CD14-positive monocyte (primary cell): ENCODE results near the gene SGK1. TPM values are rescaled to one million over a fixed set of nuclear protein-coding genes. Genes with fewer than 3 reads are reported as not detected.

Experiments used
- DNase-seq, 3 donors: peaks; one replicate each; pipeline ENCODE4 v3.0.0-alpha.2; 2011 to 2022
- H2AFZ ChIP-seq: 2 replicates; pipeline ENCODE4 v1.6.0; 2012; ENCODE audit warnings: mild to moderate bottlenecking, low read depth, low read length, inconsistent platforms; ENCODE audit not compliant: insufficient read depth, poor library complexity, severe bottlenecking
- H3K27ac ChIP-seq, 2 donors: 1 replicate in 1 of 2; 2 replicates in 1 of 2; pipeline ENCODE4 v1.5.1; 2012 to 2013; ENCODE audit warnings: low read length in 2 of 2, control low read depth in 1 of 2, inconsistent platforms in 1 of 2, low read depth in 1 of 2, mild to moderate bottlenecking in 1 of 2
- H3K27me3 ChIP-seq, 2 donors: one replicate each; pipeline versions ENCODE4 v1.6.0 to v1.6.1; 2011 to 2013; ENCODE audit warnings: low read length in 2 of 2; ENCODE audit not compliant: control insufficient read depth in 2 of 2, insufficient read depth in 2 of 2
- H3K36me3 ChIP-seq, 2 donors: replicated peaks in 1 of 2; 1 replicate in 1 of 2; 2 replicates in 1 of 2; pipeline versions ENCODE4 v1.5.1 to v1.6.1; 2012 to 2013; ENCODE audit warnings: low read length in 2 of 2, control low read depth in 1 of 2, inconsistent platforms in 1 of 2, mild to moderate bottlenecking in 1 of 2; ENCODE audit not compliant: insufficient read depth in 2 of 2, control insufficient read depth in 1 of 2
- H3K4me1 ChIP-seq, 2 donors: 1 replicate in 1 of 2; 2 replicates in 1 of 2; pipeline versions ENCODE4 v1.5.1 to v1.6.1; 2012 to 2013; ENCODE audit warnings: low read length in 2 of 2, control low read depth in 1 of 2, inconsistent platforms in 1 of 2, mild to moderate bottlenecking in 1 of 2, moderate library complexity in 1 of 2; ENCODE audit not compliant: insufficient read depth in 2 of 2, control insufficient read depth in 1 of 2
- H3K4me2 ChIP-seq: replicated peaks from 2 replicates; pipeline ENCODE3; 2012; ENCODE audit warnings: low read length, moderate library complexity, mild to moderate bottlenecking; ENCODE audit not compliant: poor library complexity, severe bottlenecking; ENCODE audit errors: extremely low read depth
- H3K4me3 ChIP-seq, 3 experiments: fragments of 200-600 bp in 1 of 3; sonication (generic) in 1 of 3; replicated peaks in 1 of 3; 1 replicate in 2 of 3; 2 replicates in 1 of 3; pipeline ENCODE4 v1.5.1; 2011 to 2013; ENCODE audit warnings: low read length in 3 of 3, mild to moderate bottlenecking in 3 of 3, control low read depth in 2 of 3, low read depth in 2 of 3, inconsistent platforms in 1 of 3, moderate library complexity in 1 of 3
- H3K79me2 ChIP-seq: 2 replicates; pipeline ENCODE4 v1.6.0; 2012; ENCODE audit warnings: mild to moderate bottlenecking, control low read depth, inconsistent platforms, low read length, moderate library complexity; ENCODE audit not compliant: insufficient read depth
- H3K9ac ChIP-seq: 2 replicates; pipeline ENCODE4 v1.6.0; 2017; ENCODE audit warnings: low read length, mild to moderate bottlenecking; ENCODE audit not compliant: insufficient read depth, poor library complexity, severe bottlenecking
- H3K9me3 ChIP-seq, 2 donors: replicated peaks in 1 of 2; 1 replicate in 1 of 2; 2 replicates in 1 of 2; pipeline versions ENCODE4 v1.5.1 to v1.6.1; 2012 to 2013; ENCODE audit warnings: low read length in 2 of 2, control low read depth in 1 of 2; ENCODE audit not compliant: control insufficient read depth in 1 of 2, insufficient read depth in 1 of 2
- H4K20me1 ChIP-seq: 2 replicates; pipeline ENCODE4 v1.6.0; 2012; ENCODE audit warnings: mild to moderate bottlenecking, low read length, control low read depth, moderate library complexity; ENCODE audit not compliant: insufficient read depth
- H3K27ac Mint-ChIP-seq, 7 donors: one replicate each; pipeline ENCODE4 v1.8.0; 2020; ENCODE audit warnings: mild to moderate bottlenecking in 7 of 7, mixed read lengths in 7 of 7, moderate library complexity in 6 of 7, inconsistent platforms in 2 of 7
- H3K27me3 Mint-ChIP-seq, 3 donors: one replicate each; pipeline ENCODE4 v1.8.0; 2021 to 2022; ENCODE audit warnings: low read depth in 3 of 3, mild to moderate bottlenecking in 3 of 3, mixed read lengths in 3 of 3, moderate library complexity in 3 of 3, inconsistent platforms in 1 of 3
- H3K36me3 Mint-ChIP-seq, 2 donors: one replicate each; pipeline ENCODE4 v1.8.0; 2020; ENCODE audit warnings: mixed read lengths in 2 of 2, inconsistent platforms in 1 of 2, mild to moderate bottlenecking in 1 of 2
- H3K4me1 Mint-ChIP-seq: one replicate; pipeline ENCODE4 v1.8.0; 2020; ENCODE audit warnings: mild to moderate bottlenecking, mixed read lengths
- H3K4me3 Mint-ChIP-seq, 2 donors: one replicate each; pipeline ENCODE4 v1.8.0; 2020; ENCODE audit warnings: mild to moderate bottlenecking in 2 of 2, mixed read lengths in 2 of 2, moderate library complexity in 1 of 2
- H3K9me3 Mint-ChIP-seq, 7 donors: one replicate each; pipeline ENCODE4 v1.8.0; 2020 to 2022; ENCODE audit warnings: mixed read lengths in 7 of 7, mild to moderate bottlenecking in 6 of 7, moderate library complexity in 6 of 7, inconsistent platforms in 2 of 7
- WGBS: methylation state at CpG from one replicate; pipeline ENCODE4 v1.1.5; 2013; ENCODE audit warnings: missing lambda C conversion rate; ENCODE audit not compliant: insufficient coverage; 5-methylcytosine and 5-hydroxymethylcytosine counted together
- intact Hi-C, 2 donors: fragments of 100-400 bp; cut with micrococcal nuclease; formaldehyde crosslinking; loops; one replicate each; pipeline versions ENCODE4 v1.15.0 to v1.15.1; 2023
- polyA plus RNA-seq, 3 donors: library from polyadenylated mRNA; depleted of rRNA in 1 of 3; unstranded in 2 of 3; stranded (reverse) in 1 of 3; fragments of 300-500 nt in 2 of 3; fragments of >200 nt in 1 of 3; fragmentation: Illumina TruSeq in 2 of 3; gene quantifications; 1 replicate in 2 of 3; 2 replicates in 1 of 3; pipeline ENCODE4 v1.2.3, GENCODE V29; 2012 to 2021
- TF ChIP-seq, protein P1 (sequence below): fragments of 200-600 bp; IDR thresholded peaks from one replicate; pipeline ENCODE4 v1.8.0; 2022; ENCODE audit warnings: antibody characterized with exemption, mild to moderate bottlenecking

The SGK1 gene
- polyA plus RNA-seq, 3 donors: 373 to 419 (median 407) TPM

DNA sequence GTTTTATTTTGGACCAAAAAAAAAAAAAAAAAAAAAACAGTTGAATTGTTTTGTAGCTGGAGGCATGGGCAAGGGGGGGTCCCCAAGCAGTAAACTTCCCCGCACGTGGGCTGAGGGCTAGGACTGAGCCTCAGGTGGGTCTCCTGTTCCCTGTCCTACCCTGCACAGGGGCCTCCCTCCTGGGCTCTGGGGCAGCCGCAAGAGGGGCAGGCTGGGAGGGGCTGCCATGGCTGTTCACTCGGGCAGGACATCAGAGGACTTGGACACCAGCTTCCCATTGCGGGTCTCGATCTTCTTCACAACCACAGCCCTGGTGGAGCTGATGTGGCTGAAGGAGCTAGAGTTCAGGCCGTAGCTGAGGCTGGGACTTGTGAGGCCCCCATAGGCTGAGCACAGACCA lies 21.1 kb downstream of the SGK1 start:
- Histone ChIP-seq H3K36me3 (no peaks in the 10 kb centered on the region), H3K27me3 (no peaks in the 10 kb centered on the region), H4K20me1 (no peaks in the 10 kb centered on the region), H3K9me3 (no peaks in the 10 kb centered on the region), H3K4me3 (no peak overlapping the region), H3K79me2 (no peaks in the 10 kb centered on the region), H3K9ac (no peak overlapping the region), H2AFZ (no peak overlapping the region), H3K4me2 (no peak overlapping the region), H3K27ac (peak overlapping the region; percentile 94 to 95), H3K4me1 (peaks cover 27 to 29% of the 10 kb centered on the region in 2 donors)
- H3K27ac Mint-ChIP-seq: peak overlapping the region; percentile 96 to 100 (median 99)
- intact Hi-C loops: loop anchor here in 1 of 2 donors (10.0 kb wide), 2 partner anchors 118 to 228 kb away; no protein-coding TSS in a partner anchor
- peaks cover 0 to 2% (median 1%) of the 10 kb centered on the region in 3 donors for H3K27me3 Mint-ChIP-seq
- peaks cover 0 to 6% (median 0%) of the 10 kb centered on the region in 7 donors for H3K9me3 Mint-ChIP-seq
- no peak overlapping the region for H3K4me3 Mint-ChIP-seq
- peaks cover 32% of the 10 kb centered on the region for H3K4me1 Mint-ChIP-seq
- WGBS: 100% methylated on average over 3 of the region's 7 CpGs
- TF ChIP-seq, protein P1, sequence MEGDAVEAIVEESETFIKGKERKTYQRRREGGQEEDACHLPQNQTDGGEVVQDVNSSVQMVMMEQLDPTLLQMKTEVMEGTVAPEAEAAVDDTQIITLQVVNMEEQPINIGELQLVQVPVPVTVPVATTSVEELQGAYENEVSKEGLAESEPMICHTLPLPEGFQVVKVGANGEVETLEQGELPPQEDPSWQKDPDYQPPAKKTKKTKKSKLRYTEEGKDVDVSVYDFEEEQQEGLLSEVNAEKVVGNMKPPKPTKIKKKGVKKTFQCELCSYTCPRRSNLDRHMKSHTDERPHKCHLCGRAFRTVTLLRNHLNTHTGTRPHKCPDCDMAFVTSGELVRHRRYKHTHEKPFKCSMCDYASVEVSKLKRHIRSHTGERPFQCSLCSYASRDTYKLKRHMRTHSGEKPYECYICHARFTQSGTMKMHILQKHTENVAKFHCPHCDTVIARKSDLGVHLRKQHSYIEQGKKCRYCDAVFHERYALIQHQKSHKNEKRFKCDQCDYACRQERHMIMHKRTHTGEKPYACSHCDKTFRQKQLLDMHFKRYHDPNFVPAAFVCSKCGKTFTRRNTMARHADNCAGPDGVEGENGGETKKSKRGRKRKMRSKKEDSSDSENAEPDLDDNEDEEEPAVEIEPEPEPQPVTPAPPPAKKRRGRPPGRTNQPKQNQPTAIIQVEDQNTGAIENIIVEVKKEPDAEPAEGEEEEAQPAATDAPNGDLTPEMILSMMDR: no peak
- no peak for DNase-seq
- H3K36me3 Mint-ChIP-seq: peaks cover 7% of the 10 kb centered on the region in 2 donors

DNA sequence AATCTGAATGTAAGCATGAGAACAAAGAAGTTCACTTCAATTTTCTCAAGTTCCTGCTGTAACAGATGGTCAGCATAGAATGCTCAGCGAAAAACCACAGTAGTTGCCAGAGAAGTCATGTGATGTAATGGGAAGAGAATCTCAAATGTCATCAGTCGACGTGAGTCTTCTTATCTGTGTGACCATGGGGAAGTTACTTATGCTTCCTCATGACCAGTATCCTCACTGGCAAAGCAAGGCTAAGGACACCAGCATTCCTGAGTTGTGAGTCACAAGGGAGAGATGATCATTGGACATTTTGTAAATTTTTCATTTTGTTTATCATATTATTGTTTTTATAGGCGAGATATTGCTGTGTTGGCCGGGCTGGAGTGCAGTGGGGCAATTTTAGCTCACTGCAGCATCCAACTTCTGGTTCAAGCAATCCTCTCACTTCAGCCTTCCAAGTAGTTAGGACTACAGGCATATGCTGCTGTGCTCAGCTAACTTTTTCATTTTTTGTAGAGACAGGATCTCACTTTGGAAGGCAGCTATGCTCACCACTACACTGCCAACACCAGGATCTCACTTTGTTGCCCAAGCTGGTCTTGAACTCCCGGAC lies 21.9 kb downstream of the SGK1 start:
- Histone ChIP-seq H2AFZ (no peak overlapping the region), H3K27ac (peak overlapping the region; percentile 94 to 95), H3K4me3 (peak overlapping the region in 1 of 3 experiments; percentile 10), H3K9me3 (no peaks in the 10 kb centered on the region), H3K9ac (peak overlapping the region; percentile 47), H3K36me3 (no peaks in the 10 kb centered on the region), H3K27me3 (no peaks in the 10 kb centered on the region), H4K20me1 (no peaks in the 10 kb centered on the region), H3K4me1 (peaks cover 27 to 29% of the 10 kb centered on the region in 2 donors), H3K4me2 (peak overlapping the region; percentile 25), H3K79me2 (no peaks in the 10 kb centered on the region)
- H3K4me1 Mint-ChIP-seq: peaks cover 32% of the 10 kb centered on the region
- peak overlapping the region; percentile 96 to 100 (median 99) for H3K27ac Mint-ChIP-seq
- H3K4me3 Mint-ChIP-seq: no peak overlapping the region
- H3K36me3 Mint-ChIP-seq: peaks cover 7% of the 10 kb centered on the region in 2 donors
- H3K27me3 Mint-ChIP-seq: peaks cover 0 to 2% (median 1%) of the 10 kb centered on the region in 3 donors
- peak; percentile 92 to 99 (median 99) for DNase-seq
- peaks cover 0 to 6% (median 0%) of the 10 kb centered on the region in 7 donors for H3K9me3 Mint-ChIP-seq
- WGBS: no CpG with 5 or more reads among the region's 6 CpGs
- TF ChIP-seq, protein P1: no peak
- intact Hi-C loops: loop anchor here in 1 of 2 donors (10.0 kb wide), 2 partner anchors 119 to 229 kb away; no protein-coding TSS in a partner anchor
